ENCODE data around the gene AXIN2. TPM values are rescaled to one million over a fixed set of nuclear protein-coding genes. Genes with fewer than 3 reads are reported as not detected.

The AXIN2 gene
- total RNA-seq, 1 experiment from 2014 or later = 2.4 TPM

GRCh38 chr17:65572186-65572580, 10.7 kb upstream of the AXIN2 start:
- in situ Hi-C loops (cut with HindIII; ENCODE audit: low pct_unique_long_range_greater_than_20kb, low sequenced_read_pairs) (no loop called here), intact Hi-C loops (cut with micrococcal nuclease; ENCODE audit: unreplicated experiment) (no loop called here)
- no peak for DNase-seq (ENCODE audit: low read depth, low spot score)
- ChIA-PET CTCF (no interaction called here), POLR2A (no interaction called here)
- H3K36me3 ChIP-seq (ENCODE audit: control insufficient read depth, insufficient read depth, low read length) = no peaks in the 10 kb centered on the region
- no peaks in the 10 kb centered on the region for H3K27me3 ChIP-seq (ENCODE audit: control insufficient read depth, insufficient read depth, low read length)
- no peak overlapping the region for H3K27ac ChIP-seq (ENCODE audit: low read length)
- no TSS peak for BruUV-seq (replicated peaks)
- H3K4me1 ChIP-seq (ENCODE audit: control insufficient read depth, insufficient read depth, low read length) = no peaks in the 10 kb centered on the region
- no peak overlapping the region for H3K4me3 ChIP-seq (ENCODE audit: low read depth in 2 of 2, low read length in 2 of 2)
- TF ChIP-seq TCF7L2 (IDR thresholded peaks at IDR 0.05; ENCODE audit: low read depth, low read length) (no peak), CTCF (IDR thresholded peaks at IDR 0.05) (no peak), REST (IDR thresholded peaks at IDR 0.05; ENCODE audit: insufficient read depth in 1 of 2, low read depth in 2 of 2, low read length in 1 of 2) (no peak), SIN3A (IDR thresholded peaks at IDR 0.05; ENCODE audit: borderline replicate concordance, insufficient read depth, low read depth, low read length) (no peak), POLR2AphosphoS5 (IDR thresholded peaks at IDR 0.05; ENCODE audit: low read depth, low read length) (no peak)
- no peak for ATAC-seq
- H3K9me3 ChIP-seq (ENCODE audit: control insufficient read depth, insufficient read depth, low read depth, low read length) = no peaks in the 10 kb centered on the region

DNA sequence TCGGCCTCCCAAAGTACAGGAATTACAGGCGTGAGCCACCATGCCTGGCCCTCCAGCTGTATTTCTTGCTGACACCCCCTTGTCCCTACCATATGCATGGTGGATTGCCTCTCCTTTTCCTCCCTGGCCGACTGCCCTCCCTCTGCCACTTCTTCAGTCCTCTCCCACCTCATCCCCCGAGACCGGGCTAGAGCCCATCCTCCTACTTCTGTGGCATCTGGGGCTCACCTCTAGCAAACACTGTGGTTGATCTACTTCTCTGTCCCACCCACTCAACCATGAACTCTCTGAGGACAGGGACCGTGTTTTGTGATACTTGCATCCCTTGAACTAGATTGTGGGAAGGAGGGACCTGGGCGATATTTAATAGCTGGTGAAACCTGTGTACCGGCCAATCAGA, 7.5 kb upstream of the AXIN2 start:
- H3K4me1 ChIP-seq (ENCODE audit: control insufficient read depth, insufficient read depth, low read length) = no peaks in the 10 kb centered on the region
- TF ChIP-seq REST (IDR thresholded peaks at IDR 0.05; ENCODE audit: insufficient read depth in 1 of 2, low read depth in 2 of 2, low read length in 1 of 2) (no peak), SIN3A (IDR thresholded peaks at IDR 0.05; ENCODE audit: borderline replicate concordance, insufficient read depth, low read depth, low read length) (no peak), CTCF (IDR thresholded peaks at IDR 0.05) (no peak), TCF7L2 (IDR thresholded peaks at IDR 0.05; ENCODE audit: low read depth, low read length) (no peak), POLR2AphosphoS5 (IDR thresholded peaks at IDR 0.05; ENCODE audit: low read depth, low read length) (no peak)
- no peak overlapping the region for H3K4me3 ChIP-seq (ENCODE audit: low read depth in 2 of 2, low read length in 2 of 2)
- H3K27me3 ChIP-seq (ENCODE audit: control insufficient read depth, insufficient read depth, low read length) = no peaks in the 10 kb centered on the region
- DNase-seq (ENCODE audit: low read depth, low spot score) (no peak), ATAC-seq (no peak)
- ChIA-PET CTCF (interaction anchor here (0.6 kb wide), 1 partner anchor 369 kb away, joined by 9 read pairs; no protein-coding TSS in a partner anchor), POLR2A (no interaction called here)
- no TSS peak for BruUV-seq (replicated peaks)
- no peaks in the 10 kb centered on the region for H3K36me3 ChIP-seq (ENCODE audit: control insufficient read depth, insufficient read depth, low read length)
- no peaks in the 10 kb centered on the region for H3K9me3 ChIP-seq (ENCODE audit: control insufficient read depth, insufficient read depth, low read depth, low read length)
- in situ Hi-C loops (cut with HindIII; ENCODE audit: low pct_unique_long_range_greater_than_20kb, low sequenced_read_pairs) = no loop called here
- H3K27ac ChIP-seq (ENCODE audit: low read length) = no peak overlapping the region
- intact Hi-C loops (cut with micrococcal nuclease; ENCODE audit: unreplicated experiment) = no loop called here
